OCI-LY1 (cell line): ENCODE data around the gene CRACDL.

Source experiments
- H2AFZ ChIP-seq: fragments of 200-600 bp; sonication (generic), shearing (Covaris generic); 2 replicates; pipeline ENCODE4 v1.6.0; 2014; ENCODE audit warnings: antibody characterized with exemption, mild to moderate bottlenecking, low read length
- H3F3A ChIP-seq: fragments of 200-600 bp; sonication (generic), shearing (Covaris generic); 2 replicates; pipeline ENCODE4 v1.6.0; 2014; ENCODE audit warnings: mild to moderate bottlenecking, antibody characterized with exemption, low read length, moderate library complexity; ENCODE audit not compliant: insufficient read depth
- H3K27ac ChIP-seq: fragments of 200-600 bp; sonication (generic); 2 replicates; pipeline ENCODE4 v1.5.1; 2014; ENCODE audit warnings: low read length, mixed run types, mild to moderate bottlenecking, low read depth; ENCODE audit not compliant: poor library complexity, severe bottlenecking
- H3K27me3 ChIP-seq: fragments of 200-600 bp; sonication (generic); 2 replicates; pipeline ENCODE4 v1.6.0; 2014; ENCODE audit warnings: antibody characterized with exemption, mild to moderate bottlenecking, low read length, moderate library complexity; ENCODE audit not compliant: insufficient read depth
- H3K36me3 ChIP-seq: fragments of 200-600 bp; sonication (generic); 2 replicates; pipeline ENCODE4 v1.6.1; 2014; ENCODE audit warnings: mild to moderate bottlenecking, antibody characterized with exemption, low read length, moderate library complexity, mixed read lengths; ENCODE audit not compliant: insufficient read depth
- H3K4me1 ChIP-seq: fragments of 200-600 bp; sonication (generic); 2 replicates; pipeline ENCODE4 v1.5.1; 2014; ENCODE audit warnings: mild to moderate bottlenecking, low read length, moderate library complexity; ENCODE audit not compliant: insufficient read depth, severe bottlenecking
- H3K4me2 ChIP-seq: fragments of 200-600 bp; sonication (generic), shearing (Covaris generic); 2 replicates; pipeline ENCODE4 v1.6.1; 2014; ENCODE audit warnings: low read length
- H3K4me3 ChIP-seq: fragments of 200-600 bp; sonication (generic); 2 replicates; pipeline ENCODE4 v1.5.1; 2014; ENCODE audit warnings: low read length, low read depth, mild to moderate bottlenecking, mixed read lengths; ENCODE audit not compliant: poor library complexity, severe bottlenecking
- H3K79me2 ChIP-seq: fragments of 200-600 bp; shearing (Covaris generic); 2 replicates; pipeline ENCODE4 v1.6.1; 2016; ENCODE audit warnings: mixed run types, low read length, mixed read lengths; ENCODE audit not compliant: insufficient read depth
- H3K9ac ChIP-seq: fragments of 200-600 bp; sonication (generic), shearing (Covaris generic); 2 replicates; pipeline ENCODE4 v1.6.1; 2014; ENCODE audit warnings: mild to moderate bottlenecking, low read length, mixed read lengths
- H3K9me2 ChIP-seq: fragments of 200-600 bp; sonication (generic), shearing (Covaris generic); 2 replicates; pipeline ENCODE4 v1.6.1; 2014; ENCODE audit warnings: low read depth, mild to moderate bottlenecking, low read length, mixed read lengths
- H3K9me3 ChIP-seq: fragments of 200-600 bp; shearing (Covaris generic); 2 replicates; pipeline ENCODE4 v1.6.1; 2014; ENCODE audit warnings: low read length, mixed read lengths
- H4K20me1 ChIP-seq: fragments of 200-600 bp; sonication (generic), shearing (Covaris generic); 2 replicates; pipeline ENCODE4 v1.6.0; 2016; ENCODE audit warnings: mild to moderate bottlenecking, low read length; ENCODE audit not compliant: insufficient read depth
- CTCF ChIP-seq: fragments of 200-600 bp; sonication (generic), shearing (Covaris generic); IDR thresholded peaks from 2 replicates; pipeline ENCODE4 v1.5.1; 2017; ENCODE audit warnings: mild to moderate bottlenecking, antibody characterized with exemption, low read length, moderate library complexity, mixed read lengths
- EZH2 ChIP-seq: fragments of 200-600 bp; sonication (generic), shearing (Covaris generic); IDR thresholded peaks from 2 replicates; pipeline ENCODE4 v1.8.0; 2017; ENCODE audit warnings: borderline replicate concordance, mixed run types, mild to moderate bottlenecking, antibody characterized with exemption, low read length, moderate library complexity, mixed read lengths

The CRACDL gene

GRCh38 chr2:98795891-98796676 lies 139.9 kb downstream of the CRACDL start:
- Histone ChIP-seq H3F3A (no peaks in the 10 kb centered on the region), H3K9ac (no peak overlapping the region), H3K36me3 (no peaks in the 10 kb centered on the region), H4K20me1 (no peaks in the 10 kb centered on the region), H3K9me2 (no peaks in the 10 kb centered on the region), H3K4me1 (no peaks in the 10 kb centered on the region), H2AFZ (no peak overlapping the region), H3K9me3 (no peaks in the 10 kb centered on the region), H3K4me2 (no peak overlapping the region), H3K27ac (no peak overlapping the region), H3K4me3 (no peak overlapping the region), H3K27me3 (no peaks in the 10 kb centered on the region), H3K79me2 (no peaks in the 10 kb centered on the region)
- TF ChIP-seq EZH2 (no peak), CTCF (no peak)

- H3K4me1 ChIP-seq, result no peaks in the 10 kb centered on the region
- H3F3A ChIP-seq, result no peaks in the 10 kb centered on the region
- no peaks in the 10 kb centered on the region for H3K9me3 ChIP-seq
- TF ChIP-seq CTCF, result no peak
- TF ChIP-seq EZH2, result no peak
- H3K9me2 ChIP-seq, result no peaks in the 10 kb centered on the region
- H3K4me2 ChIP-seq, result no peak overlapping the region
- H3K36me3 ChIP-seq, result no peaks in the 10 kb centered on the region
- no peak overlapping the region for H3K4me3 ChIP-seq
- H3K27me3 ChIP-seq, result no peaks in the 10 kb centered on the region
- H4K20me1 ChIP-seq, result no peaks in the 10 kb centered on the region
- H2AFZ ChIP-seq, result no peak overlapping the region
- no peak overlapping the region for H3K9ac ChIP-seq
- no peak overlapping the region for H3K27ac ChIP-seq
- no peaks in the 10 kb centered on the region for H3K79me2 ChIP-seq
Observed at GRCh38 chr2:98793897-98794830, 141.9 kb downstream of the CRACDL start.

- H3K27ac ChIP-seq, result no peak overlapping the region
- H3K27me3 ChIP-seq, result no peaks in the 10 kb centered on the region
- TF ChIP-seq EZH2, result no peak
- H3K9me2 ChIP-seq, result no peaks in the 10 kb centered on the region
- no peak overlapping the region for H3K9ac ChIP-seq
- H3K36me3 ChIP-seq, result no peaks in the 10 kb centered on the region
- no peak overlapping the region for H3K4me2 ChIP-seq
- no peaks in the 10 kb centered on the region for H3K4me1 ChIP-seq
- H3K79me2 ChIP-seq, result no peaks in the 10 kb centered on the region
- H2AFZ ChIP-seq, result no peak overlapping the region
- no peak overlapping the region for H3K4me3 ChIP-seq
- H3K9me3 ChIP-seq, result no peaks in the 10 kb centered on the region
- H4K20me1 ChIP-seq, result no peaks in the 10 kb centered on the region
- H3F3A ChIP-seq, result no peaks in the 10 kb centered on the region
Observed at GRCh38 chr2:98793275-98793674, 142.8 kb downstream of the CRACDL start.
